WTC11 (cell line): ENCODE measurements around the gene LRSAM1. TPM values are rescaled to one million over a fixed set of nuclear protein-coding genes. Genes with fewer than 3 reads are reported as not detected.
A peak's percentile ranks its signal among the peaks of the same experiment; 100 is the strongest.

Source experiments
- ATAC-seq: fragments of 200-7000 bp; cut with Tn5 transposase; 2 replicates; pipeline ENCODE4 v1.10.0; 2021; ENCODE audit warnings: mild to moderate bottlenecking, moderate library complexity
- CTCF ChIA-PET: fragments of 300-600 bp; sonication (Branson Sonifier 250); formaldehyde crosslinking; loops from one replicate; lab custom pipeline; 2021; ENCODE audit warnings: antibody characterized with exemption; lab: Charles Lee
- POLR2A ChIA-PET: fragments of 350-600 bp; sonication (Branson Sonifier 250); formaldehyde crosslinking; loops from one replicate; lab custom pipeline; 2021; ENCODE audit warnings: antibody characterized with exemption; lab: Charles Lee
- DNase-seq: peaks from one replicate; pipeline ENCODE4 v3.0.0; 2021; ENCODE audit warnings: low spot score
- H3K27ac Mint-ChIP-seq: 2 replicates; pipeline ENCODE4 v1.8.0; 2021; ENCODE audit warnings: mixed read lengths
- H3K27me3 Mint-ChIP-seq: 2 replicates; pipeline ENCODE4 v1.8.0; 2021; ENCODE audit warnings: low read depth, mild to moderate bottlenecking, moderate library complexity, mixed read lengths
- H3K36me3 Mint-ChIP-seq: 2 replicates; pipeline ENCODE4 v1.8.0; 2021; ENCODE audit warnings: mixed read lengths
- H3K4me1 Mint-ChIP-seq: 2 replicates; pipeline ENCODE4 v1.8.0; 2022; ENCODE audit warnings: mixed read lengths
- H3K4me3 Mint-ChIP-seq: 2 replicates; pipeline ENCODE4 v1.8.0; 2021; ENCODE audit warnings: mild to moderate bottlenecking, moderate library complexity, mixed read lengths
- H3K9me3 Mint-ChIP-seq: 2 replicates; pipeline ENCODE4 v1.8.0; 2021; ENCODE audit warnings: mixed read lengths
- ATF6 ChIP-seq: sonication (generic); formaldehyde crosslinking; IDR thresholded peaks from 2 replicates; pipeline ENCODE4 v1.8.1; 2023; ENCODE audit warnings: mild to moderate bottlenecking, missing genetic modification reagents
- CTCF ChIP-seq: fragments of 200-600 bp; IDR thresholded peaks from 2 replicates; pipeline ENCODE4 v1.8.0; 2022; ENCODE audit warnings: antibody characterized with exemption
- E2F5 ChIP-seq: sonication (generic); formaldehyde crosslinking; IDR thresholded peaks from 2 replicates; pipeline ENCODE4 v1.8.1; 2022; ENCODE audit warnings: mild to moderate bottlenecking, moderate library complexity, missing genetic modification reagents
- FOXK1 ChIP-seq: sonication (generic); formaldehyde crosslinking; IDR thresholded peaks from 2 replicates; pipeline ENCODE4 v1.8.0; 2022; ENCODE audit warnings: mild to moderate bottlenecking, moderate library complexity, missing genetic modification reagents
- GRHL2 ChIP-seq: fragments of 250-450 bp; sonication (Bioruptor Pico); IDR thresholded peaks from 2 replicates; pipeline ENCODE4 v1.8.0; 2022; ENCODE audit warnings: mild to moderate bottlenecking, moderate library complexity; ENCODE audit not compliant: insufficient replicate concordance, severe bottlenecking
- JUN ChIP-seq: sonication (generic); formaldehyde crosslinking; IDR thresholded peaks from 2 replicates; pipeline ENCODE4 v1.8.0; 2023; ENCODE audit warnings: mild to moderate bottlenecking, missing genetic modification reagents
- MLX ChIP-seq: sonication (generic); formaldehyde crosslinking; IDR thresholded peaks from 2 replicates; pipeline ENCODE4 v1.8.1; 2023; ENCODE audit warnings: mild to moderate bottlenecking, missing genetic modification reagents, moderate library complexity
- NFE2L1 ChIP-seq: sonication (generic); formaldehyde crosslinking; IDR thresholded peaks from 2 replicates; pipeline ENCODE4 v1.8.1; 2023; ENCODE audit warnings: missing genetic modification reagents
- NFYB ChIP-seq: sonication (generic); formaldehyde crosslinking; conservative IDR thresholded peaks from 2 replicates; pipeline ENCODE4 v1.8.0; 2022; ENCODE audit warnings: low read depth, missing genetic modification reagents
- NR3C1 ChIP-seq: sonication (generic); formaldehyde crosslinking; conservative IDR thresholded peaks from 2 replicates; pipeline ENCODE4 v1.8.1; 2023; ENCODE audit warnings: low read depth, mild to moderate bottlenecking, missing genetic modification reagents
- PRRX2 ChIP-seq: fragments of 250-450 bp; sonication (Bioruptor Pico); IDR thresholded peaks from 2 replicates; pipeline ENCODE4 v1.8.0; 2021; ENCODE audit warnings: mild to moderate bottlenecking
- SMAD4 ChIP-seq: sonication (generic); formaldehyde crosslinking; IDR thresholded peaks from 2 replicates; pipeline ENCODE4 v1.8.0; 2022; ENCODE audit warnings: mild to moderate bottlenecking, missing genetic modification reagents
- SP1 ChIP-seq: sonication (generic); formaldehyde crosslinking; conservative IDR thresholded peaks from 2 replicates; pipeline ENCODE4 v1.8.1; 2022; ENCODE audit warnings: missing genetic modification reagents
- TCF7 ChIP-seq: sonication (generic); formaldehyde crosslinking; IDR thresholded peaks from 2 replicates; pipeline ENCODE4 v1.8.0; 2022; ENCODE audit warnings: mild to moderate bottlenecking, low read depth, missing genetic modification reagents, moderate library complexity
- ZNF138 ChIP-seq: sonication (generic); formaldehyde crosslinking; conservative IDR thresholded peaks from 2 replicates; pipeline ENCODE4 v1.8.1; 2022; ENCODE audit warnings: mild to moderate bottlenecking, moderate library complexity, missing genetic modification reagents
- ZNF263 ChIP-seq: sonication (generic); formaldehyde crosslinking; IDR thresholded peaks from 2 replicates; pipeline ENCODE4 v1.8.1; 2022; ENCODE audit warnings: low read depth, mild to moderate bottlenecking, moderate library complexity, missing genetic modification reagents
- ZNF423 ChIP-seq: fragments of 250-450 bp; sonication (Bioruptor Pico); IDR thresholded peaks from 2 replicates; pipeline ENCODE4 v2.1.2; 2022; ENCODE audit warnings: mild to moderate bottlenecking, moderate library complexity
- ZSCAN18 ChIP-seq: fragments of 250-450 bp; sonication (Bioruptor Pico); IDR thresholded peaks from 2 replicates; pipeline ENCODE4 v2.1.2; 2022; ENCODE audit warnings: mild to moderate bottlenecking, moderate library complexity
- total RNA-seq: library from RNA; stranded (reverse); gene quantifications from 3 replicates; pipeline ENCODE4 v1.2.3, GENCODE V29; 2021
- TF ChIP-seq, protein P1 (sequence below): sonication (generic); formaldehyde crosslinking; IDR thresholded peaks from 2 replicates; pipeline ENCODE4 v1.8.1; 2022; ENCODE audit warnings: missing genetic modification reagents, borderline replicate concordance
- TF ChIP-seq, protein P2 (sequence below): sonication (generic); formaldehyde crosslinking; IDR thresholded peaks from 2 replicates; pipeline ENCODE4 v1.8.0; 2023; ENCODE audit warnings: missing genetic modification reagents
- TF ChIP-seq, protein P3 (sequence below): sonication (generic); formaldehyde crosslinking; IDR thresholded peaks from 2 replicates; pipeline ENCODE4 v1.8.0; 2022; ENCODE audit warnings: mild to moderate bottlenecking, missing genetic modification reagents
- TF ChIP-seq, protein P4 (sequence below): fragments of 250-450 bp; sonication (Bioruptor Pico); IDR thresholded peaks from 2 replicates; pipeline ENCODE4 v1.9.0; 2021; ENCODE audit warnings: mild to moderate bottlenecking

LRSAM1 gene
- total RNA-seq, 1 experiment from 2014 or later = 32.4 TPM

DNA sequence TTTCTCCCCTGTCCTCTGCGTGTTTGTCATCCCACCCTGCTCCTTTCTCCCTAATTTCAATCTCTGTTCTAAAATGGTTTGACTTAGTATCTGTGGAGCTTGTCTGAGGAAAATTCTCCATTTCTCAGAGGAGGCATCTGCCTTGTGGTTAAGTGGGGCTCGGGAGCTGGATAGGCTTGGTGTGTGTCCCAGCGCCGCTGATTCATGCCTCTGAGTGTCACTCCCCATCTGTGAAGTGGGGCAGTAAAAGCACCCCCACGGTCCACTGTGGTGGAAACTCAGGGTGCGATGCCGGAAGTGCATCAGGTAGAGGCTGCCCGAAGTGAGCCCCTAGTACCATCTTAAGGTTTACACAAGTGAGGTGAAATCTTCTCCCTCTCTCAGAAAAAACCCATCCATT, 37.6 kb downstream of the LRSAM1 start:
- Mint-ChIP-seq H3K4me3 (no peak overlapping the region), H3K27me3 (no peaks in the 10 kb centered on the region), H3K4me1 (peaks cover 5% of the 10 kb centered on the region), H3K27ac (no peak overlapping the region; the same call in 1 of the 2 replicates), H3K9me3 (no peaks in the 10 kb centered on the region), H3K36me3 (peaks cover 11% of the 10 kb centered on the region)
- ATAC-seq (no peak), DNase-seq (no peak)
- no peak for TF ChIP-seq ZNF423
- TF ChIP-seq E2F5 (CRISPR knock-in tag) = no peak
- TF ChIP-seq ZNF263 (CRISPR knock-in tag) = no peak
- TF ChIP-seq, protein P1, sequence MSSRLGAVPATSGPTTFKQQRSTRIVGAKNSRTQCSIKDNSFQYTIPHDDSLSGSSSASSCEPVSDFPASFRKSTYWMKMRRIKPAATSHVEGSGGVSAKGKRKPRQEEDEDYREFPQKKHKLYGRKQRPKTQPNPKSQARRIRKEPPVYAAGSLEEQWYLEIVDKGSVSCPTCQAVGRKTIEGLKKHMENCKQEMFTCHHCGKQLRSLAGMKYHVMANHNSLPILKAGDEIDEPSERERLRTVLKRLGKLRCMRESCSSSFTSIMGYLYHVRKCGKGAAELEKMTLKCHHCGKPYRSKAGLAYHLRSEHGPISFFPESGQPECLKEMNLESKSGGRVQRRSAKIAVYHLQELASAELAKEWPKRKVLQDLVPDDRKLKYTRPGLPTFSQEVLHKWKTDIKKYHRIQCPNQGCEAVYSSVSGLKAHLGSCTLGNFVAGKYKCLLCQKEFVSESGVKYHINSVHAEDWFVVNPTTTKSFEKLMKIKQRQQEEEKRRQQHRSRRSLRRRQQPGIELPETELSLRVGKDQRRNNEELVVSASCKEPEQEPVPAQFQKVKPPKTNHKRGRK (CRISPR knock-in tag) = no peak
- no peak for TF ChIP-seq ZSCAN18 (CRISPR knock-in tag)
- TF ChIP-seq PRRX2 (CRISPR knock-in tag) = no peak
- no peak for TF ChIP-seq NFYB
- no peak for TF ChIP-seq SP1 (CRISPR knock-in tag)
- TF ChIP-seq, protein P2, sequence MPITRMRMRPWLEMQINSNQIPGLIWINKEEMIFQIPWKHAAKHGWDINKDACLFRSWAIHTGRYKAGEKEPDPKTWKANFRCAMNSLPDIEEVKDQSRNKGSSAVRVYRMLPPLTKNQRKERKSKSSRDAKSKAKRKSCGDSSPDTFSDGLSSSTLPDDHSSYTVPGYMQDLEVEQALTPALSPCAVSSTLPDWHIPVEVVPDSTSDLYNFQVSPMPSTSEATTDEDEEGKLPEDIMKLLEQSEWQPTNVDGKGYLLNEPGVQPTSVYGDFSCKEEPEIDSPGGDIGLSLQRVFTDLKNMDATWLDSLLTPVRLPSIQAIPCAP (CRISPR knock-in tag) = no peak
- no peak for TF ChIP-seq ATF6 (CRISPR knock-in tag)
- no peak for TF ChIP-seq NR3C1 (CRISPR knock-in tag)
- TF ChIP-seq GRHL2 = no peak
- no peak for TF ChIP-seq TCF7 (CRISPR knock-in tag)
- TF ChIP-seq ZNF138 (CRISPR knock-in tag) = no peak
- no peak for TF ChIP-seq FOXK1 (CRISPR knock-in tag)
- TF ChIP-seq CTCF = no peak
- ChIA-PET CTCF (interaction anchor here (0.9 to 4.3 kb wide), 19 partner anchors 9 to 381 kb away, joined by 3 to 40 read pairs (median 6); partner anchors contain the start of gene TOR2A), POLR2A (interaction anchor here (0.5 kb wide), 1 partner anchor 18 kb away, joined by 3 read pairs; no protein-coding TSS in a partner anchor)

DNA sequence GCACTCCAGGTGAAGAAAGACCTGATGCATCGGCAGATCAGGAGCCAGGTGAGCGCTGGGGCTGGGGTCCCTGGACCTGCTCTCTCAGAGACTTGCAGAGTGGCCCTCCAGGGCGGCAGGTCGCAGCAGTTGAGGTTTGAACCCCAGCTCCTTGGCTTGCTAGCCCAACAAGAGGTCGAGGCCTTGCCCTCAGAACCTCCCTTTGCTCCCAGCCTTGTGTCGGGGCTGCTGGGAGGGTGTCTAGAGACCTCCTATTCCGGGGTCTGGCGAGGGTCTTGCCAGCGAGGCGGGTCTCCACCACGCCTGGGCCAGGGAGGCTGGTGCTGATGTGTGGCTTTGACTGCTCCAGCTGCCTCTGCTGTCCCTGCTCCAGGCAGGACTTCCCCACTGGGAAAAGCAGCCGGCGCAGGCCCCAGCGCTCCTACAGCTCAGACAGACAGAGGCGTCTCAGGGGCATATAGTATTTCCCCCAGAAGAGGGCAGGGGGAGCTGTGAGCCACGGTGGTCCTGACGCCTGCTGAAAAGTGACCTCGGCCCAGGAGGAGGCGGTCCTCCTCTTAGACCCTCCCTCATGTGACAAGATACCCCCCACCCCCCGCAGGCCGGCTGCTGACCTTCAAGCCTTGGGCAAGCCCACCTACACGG, 38.3 kb downstream of the LRSAM1 start:
- ChIA-PET CTCF (interaction anchor here (0.5 to 4.3 kb wide), 39 partner anchors 9 to 684 kb away, joined by 3 to 40 read pairs (median 4); partner anchors contain the start of genes SLC2A8 and TOR2A), POLR2A (interaction anchor here (0.6 to 1.1 kb wide), 2 partner anchors 10 to 76 kb away, joined by 3 read pairs; no protein-coding TSS in a partner anchor)
- ATAC-seq (peak; percentile 98), DNase-seq (peak; percentile 79)
- Mint-ChIP-seq H3K36me3 (peaks cover 9% of the 10 kb centered on the region; the same call in 1 of the 2 replicates), H3K27me3 (no peaks in the 10 kb centered on the region), H3K4me3 (no peak overlapping the region), H3K27ac (peak overlapping the region; percentile 43; the same call in 1 of the 2 replicates), H3K9me3 (no peaks in the 10 kb centered on the region), H3K4me1 (peaks cover 5% of the 10 kb centered on the region)
- no peak for TF ChIP-seq NFE2L1 (CRISPR knock-in tag)
- TF ChIP-seq JUN = no peak
- TF ChIP-seq, protein P3, sequence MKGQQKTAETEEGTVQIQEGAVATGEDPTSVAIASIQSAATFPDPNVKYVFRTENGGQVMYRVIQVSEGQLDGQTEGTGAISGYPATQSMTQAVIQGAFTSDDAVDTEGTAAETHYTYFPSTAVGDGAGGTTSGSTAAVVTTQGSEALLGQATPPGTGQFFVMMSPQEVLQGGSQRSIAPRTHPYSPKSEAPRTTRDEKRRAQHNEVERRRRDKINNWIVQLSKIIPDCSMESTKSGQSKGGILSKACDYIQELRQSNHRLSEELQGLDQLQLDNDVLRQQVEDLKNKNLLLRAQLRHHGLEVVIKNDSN (CRISPR knock-in tag) = peak; percentile 50; the same call in 1 of the 2 replicates
- TF ChIP-seq FOXK1 (CRISPR knock-in tag) = no peak
- no peak for TF ChIP-seq SMAD4 (CRISPR knock-in tag)
- no peak for TF ChIP-seq MLX (CRISPR knock-in tag)
- TF ChIP-seq, protein P4, sequence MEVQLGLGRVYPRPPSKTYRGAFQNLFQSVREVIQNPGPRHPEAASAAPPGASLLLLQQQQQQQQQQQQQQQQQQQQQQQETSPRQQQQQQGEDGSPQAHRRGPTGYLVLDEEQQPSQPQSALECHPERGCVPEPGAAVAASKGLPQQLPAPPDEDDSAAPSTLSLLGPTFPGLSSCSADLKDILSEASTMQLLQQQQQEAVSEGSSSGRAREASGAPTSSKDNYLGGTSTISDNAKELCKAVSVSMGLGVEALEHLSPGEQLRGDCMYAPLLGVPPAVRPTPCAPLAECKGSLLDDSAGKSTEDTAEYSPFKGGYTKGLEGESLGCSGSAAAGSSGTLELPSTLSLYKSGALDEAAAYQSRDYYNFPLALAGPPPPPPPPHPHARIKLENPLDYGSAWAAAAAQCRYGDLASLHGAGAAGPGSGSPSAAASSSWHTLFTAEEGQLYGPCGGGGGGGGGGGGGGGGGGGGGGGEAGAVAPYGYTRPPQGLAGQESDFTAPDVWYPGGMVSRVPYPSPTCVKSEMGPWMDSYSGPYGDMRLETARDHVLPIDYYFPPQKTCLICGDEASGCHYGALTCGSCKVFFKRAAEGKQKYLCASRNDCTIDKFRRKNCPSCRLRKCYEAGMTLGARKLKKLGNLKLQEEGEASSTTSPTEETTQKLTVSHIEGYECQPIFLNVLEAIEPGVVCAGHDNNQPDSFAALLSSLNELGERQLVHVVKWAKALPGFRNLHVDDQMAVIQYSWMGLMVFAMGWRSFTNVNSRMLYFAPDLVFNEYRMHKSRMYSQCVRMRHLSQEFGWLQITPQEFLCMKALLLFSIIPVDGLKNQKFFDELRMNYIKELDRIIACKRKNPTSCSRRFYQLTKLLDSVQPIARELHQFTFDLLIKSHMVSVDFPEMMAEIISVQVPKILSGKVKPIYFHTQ (CRISPR knock-in tag) = no peak
